GM06990 (cell line): ENCODE results near the gene AGBL3.

Source experiments
- DNase-seq: peaks from one replicate; pipeline ENCODE4 v3.0.0-alpha.2; 2011; ENCODE audit not compliant: insufficient read length; ENCODE audit errors: extremely low read depth
- H3K27me3 ChIP-seq: replicated peaks from 2 replicates; pipeline ENCODE4 v1.6.0; 2011; ENCODE audit warnings: low read length; ENCODE audit not compliant: control insufficient read depth, insufficient read depth
- H3K36me3 ChIP-seq: 2 replicates; pipeline ENCODE4 v1.5.1; 2011; ENCODE audit warnings: low read length; ENCODE audit not compliant: control insufficient read depth, insufficient read depth
- H3K4me3 ChIP-seq: replicated peaks from 2 replicates; pipeline ENCODE4 v1.5.1; 2011; ENCODE audit warnings: low read depth, mild to moderate bottlenecking, control low read depth, low read length
- CTCF ChIP-seq: IDR thresholded peaks from 2 replicates; pipeline ENCODE4 v1.5.1; 2011; ENCODE audit warnings: low read length, control low read depth, mild to moderate bottlenecking, inconsistent platforms; ENCODE audit not compliant: insufficient read depth, poor library complexity, severe bottlenecking

The AGBL3 gene

DNA sequence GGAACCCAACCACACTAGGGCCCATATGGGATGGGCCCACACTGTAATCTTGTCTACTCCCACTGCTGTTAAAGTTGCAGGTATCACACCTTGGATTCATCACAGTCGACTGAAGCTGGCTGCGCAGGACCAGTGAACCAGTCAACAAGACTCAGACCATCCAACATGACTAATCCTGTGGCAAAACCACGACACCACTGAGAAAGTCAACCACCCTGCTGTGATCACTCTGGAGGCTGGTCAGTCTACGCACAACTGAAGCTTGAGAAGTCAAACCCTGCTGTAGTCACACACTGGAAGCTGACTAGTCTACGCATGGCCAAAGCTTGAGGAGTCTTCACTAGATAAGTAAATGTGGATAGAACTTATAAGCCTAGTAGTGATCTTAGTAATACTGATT is 193.8 kb downstream of the AGBL3 start:
- TF ChIP-seq CTCF = no peak
- H3K27me3 ChIP-seq = no peaks in the 10 kb centered on the region
- H3K36me3 ChIP-seq = peaks cover 26% of the 10 kb centered on the region
- H3K4me3 ChIP-seq = no peak overlapping the region
- no peak for DNase-seq

DNA sequence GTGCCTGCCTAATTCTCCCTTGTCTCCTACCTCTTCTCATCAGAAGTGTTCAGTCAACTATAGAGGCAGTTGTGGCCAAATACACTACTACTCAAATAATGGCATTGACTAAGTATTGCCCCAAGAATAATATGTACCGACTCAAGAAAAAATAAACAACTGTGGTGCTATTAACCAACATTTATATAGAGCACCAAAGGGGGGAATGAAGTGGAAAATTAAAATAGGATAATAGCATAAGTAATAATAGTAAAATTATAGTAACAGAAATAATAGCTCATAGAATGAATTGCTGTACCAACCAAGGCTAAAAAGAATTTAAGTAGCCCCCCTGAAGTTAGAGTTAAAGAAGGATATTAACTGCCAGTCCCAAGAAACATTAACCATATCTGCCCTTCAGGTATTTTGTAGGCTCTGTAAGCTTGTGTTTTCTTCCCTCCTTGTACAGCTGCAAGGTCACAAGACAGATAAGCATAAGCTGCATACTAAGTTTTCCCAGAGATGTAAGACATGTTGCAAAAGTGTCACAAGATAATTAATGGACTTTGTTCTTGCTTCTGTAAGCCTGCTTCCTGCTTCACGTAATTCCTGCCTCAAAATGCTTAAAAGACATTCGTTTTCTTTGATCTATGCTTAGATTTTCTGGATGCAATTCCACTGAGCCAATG is 195.1 kb downstream of the AGBL3 start:
- H3K36me3 ChIP-seq = peaks cover 36% of the 10 kb centered on the region
- no peaks in the 10 kb centered on the region for H3K27me3 ChIP-seq
- DNase-seq = no peak
- no peak for TF ChIP-seq CTCF
- no peak overlapping the region for H3K4me3 ChIP-seq

- TF ChIP-seq CTCF = no peak
- no peak overlapping the region for H3K4me3 ChIP-seq
- DNase-seq = no peak
- peaks cover 34% of the 10 kb centered on the region for H3K36me3 ChIP-seq
- no peaks in the 10 kb centered on the region for H3K27me3 ChIP-seq
Measured at GRCh38 chr7:135181929-135182678, 195.8 kb downstream of the AGBL3 start.

DNA sequence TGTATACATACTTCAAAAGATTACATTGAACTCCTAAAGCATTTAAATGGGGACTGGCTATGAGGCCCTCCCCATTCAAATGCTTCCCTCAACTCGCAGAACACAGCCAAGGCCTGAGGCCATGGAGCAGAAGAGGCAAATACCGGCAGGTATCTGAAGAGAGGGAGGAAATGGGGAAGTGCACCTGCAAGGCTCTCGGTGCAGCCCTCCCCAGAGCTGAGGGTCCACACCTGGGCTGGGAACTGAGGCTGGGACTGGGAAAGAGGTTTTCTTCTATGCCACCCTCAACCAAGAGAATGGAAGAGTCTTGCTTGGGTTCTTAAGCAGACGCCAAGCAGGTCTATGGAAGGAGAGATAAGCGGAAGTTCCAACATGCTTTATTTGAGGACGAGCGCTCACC is 197.2 kb downstream of the AGBL3 start:
- Histone ChIP-seq H3K27me3 (no peaks in the 10 kb centered on the region), H3K36me3 (peaks cover 32% of the 10 kb centered on the region), H3K4me3 (no peak overlapping the region)
- no peak for TF ChIP-seq CTCF
- DNase-seq = no peak

DNA sequence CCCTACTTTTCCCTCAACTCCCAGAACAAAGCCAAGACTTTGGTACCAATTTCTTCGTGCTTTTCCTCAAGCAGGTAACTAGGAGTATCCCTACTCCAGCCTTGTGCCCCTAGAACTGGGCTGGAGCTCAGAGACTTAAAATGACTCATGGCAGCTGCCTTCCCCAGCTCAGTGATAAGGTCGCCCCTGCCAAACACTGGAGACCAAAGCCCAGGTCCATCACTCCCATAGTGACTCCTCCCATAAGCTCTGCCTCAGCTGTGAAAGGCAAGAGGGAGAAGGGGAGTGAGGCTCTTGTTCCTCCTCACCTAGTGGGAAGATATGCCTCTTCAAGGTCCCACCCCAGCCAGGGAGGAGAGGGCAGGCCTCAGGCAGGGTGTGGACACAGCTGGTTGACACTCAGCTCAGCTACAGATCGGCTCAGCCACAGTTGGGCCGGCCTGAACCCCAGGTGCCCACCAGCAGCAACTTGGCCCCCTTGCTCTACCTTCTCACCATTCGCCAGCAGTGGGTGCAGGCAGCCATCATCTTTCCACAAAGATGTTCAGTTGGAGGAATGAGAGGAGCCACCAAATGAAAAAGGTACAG is 198.0 kb downstream of the AGBL3 start:
- peaks cover 37% of the 10 kb centered on the region for H3K36me3 ChIP-seq
- TF ChIP-seq CTCF = no peak
- H3K4me3 ChIP-seq = no peak overlapping the region
- no peaks in the 10 kb centered on the region for H3K27me3 ChIP-seq
- no peak for DNase-seq
